ENCODE results near the gene LCN10.

DNA sequence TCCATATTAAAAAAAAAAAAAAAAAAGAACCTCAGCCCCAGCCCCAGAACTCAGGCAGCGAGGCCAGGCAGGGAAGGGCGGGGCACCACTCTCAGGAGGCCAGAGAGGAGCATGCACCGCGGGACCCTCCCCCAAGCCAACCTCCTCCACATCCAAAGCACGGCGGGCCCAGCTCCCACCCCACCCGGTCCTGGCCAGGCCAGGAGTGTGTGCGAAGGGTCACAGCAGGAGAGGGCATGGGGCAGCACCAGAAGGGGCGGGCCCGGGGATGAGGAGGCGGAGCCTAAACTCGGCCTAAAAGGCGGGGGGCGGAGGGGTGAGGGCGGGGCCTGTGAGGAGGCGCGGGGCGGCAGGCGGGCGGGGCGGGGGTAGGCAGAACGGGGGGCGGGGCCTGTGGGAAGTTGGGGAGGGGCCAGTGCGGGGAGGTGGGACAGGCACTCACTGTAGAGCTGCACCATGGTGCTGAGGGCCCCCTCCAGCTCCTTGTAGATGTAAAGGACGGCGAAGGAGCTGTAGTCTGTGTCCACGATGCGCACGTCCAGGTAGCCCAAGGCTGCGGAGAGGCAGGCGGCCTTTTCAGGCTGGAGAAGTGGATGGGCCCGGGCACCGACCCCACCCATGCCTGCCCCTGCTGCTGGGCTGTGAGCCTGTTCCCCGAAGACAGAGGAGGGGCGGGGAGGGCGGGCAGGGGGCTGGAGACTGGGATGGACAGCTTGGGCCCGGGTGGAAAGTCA, 20.3 kb upstream of the LCN10 start:
- TF ChIP-seq, protein P1, sequence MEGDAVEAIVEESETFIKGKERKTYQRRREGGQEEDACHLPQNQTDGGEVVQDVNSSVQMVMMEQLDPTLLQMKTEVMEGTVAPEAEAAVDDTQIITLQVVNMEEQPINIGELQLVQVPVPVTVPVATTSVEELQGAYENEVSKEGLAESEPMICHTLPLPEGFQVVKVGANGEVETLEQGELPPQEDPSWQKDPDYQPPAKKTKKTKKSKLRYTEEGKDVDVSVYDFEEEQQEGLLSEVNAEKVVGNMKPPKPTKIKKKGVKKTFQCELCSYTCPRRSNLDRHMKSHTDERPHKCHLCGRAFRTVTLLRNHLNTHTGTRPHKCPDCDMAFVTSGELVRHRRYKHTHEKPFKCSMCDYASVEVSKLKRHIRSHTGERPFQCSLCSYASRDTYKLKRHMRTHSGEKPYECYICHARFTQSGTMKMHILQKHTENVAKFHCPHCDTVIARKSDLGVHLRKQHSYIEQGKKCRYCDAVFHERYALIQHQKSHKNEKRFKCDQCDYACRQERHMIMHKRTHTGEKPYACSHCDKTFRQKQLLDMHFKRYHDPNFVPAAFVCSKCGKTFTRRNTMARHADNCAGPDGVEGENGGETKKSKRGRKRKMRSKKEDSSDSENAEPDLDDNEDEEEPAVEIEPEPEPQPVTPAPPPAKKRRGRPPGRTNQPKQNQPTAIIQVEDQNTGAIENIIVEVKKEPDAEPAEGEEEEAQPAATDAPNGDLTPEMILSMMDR (IDR thresholded peaks at IDR 0.05; ENCODE audit: extremely low read depth in 1 of 2, insufficient read depth in 1 of 2, low read depth in 1 of 2, low read length in 2 of 2) = no peak
- TF ChIP-seq POLR2AphosphoS5 (IDR thresholded peaks at IDR 0.05; ENCODE audit: insufficient read depth, low read depth, low read length) (no peak), POLR2A (IDR thresholded peaks at IDR 0.05; ENCODE audit: low read depth, low read length) (no peak)
- TF ChIP-seq, protein P2, sequence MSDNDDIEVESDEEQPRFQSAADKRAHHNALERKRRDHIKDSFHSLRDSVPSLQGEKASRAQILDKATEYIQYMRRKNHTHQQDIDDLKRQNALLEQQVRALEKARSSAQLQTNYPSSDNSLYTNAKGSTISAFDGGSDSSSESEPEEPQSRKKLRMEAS (IDR thresholded peaks at IDR 0.05; ENCODE audit: insufficient read depth, insufficient read length) = no peak
